Vagina (tissue), 2 donors: ENCODE data around the gene OR10A6.

Experiments
- POLR2A ChIP-seq, 2 donors: fragments of 450-650 bp; IDR thresholded peaks; one replicate each; pipeline ENCODE4 v1.6.1; 2017; ENCODE audit warnings: antibody characterized with exemption in 2 of 2, mild to moderate bottlenecking in 2 of 2, moderate library complexity in 2 of 2
- POLR2AphosphoS5 ChIP-seq, 2 donors: sonication (generic); formaldehyde crosslinking; IDR thresholded peaks; one replicate each; pipeline ENCODE4 v1.9.0; 2017; ENCODE audit warnings: antibody characterized with exemption in 2 of 2, mild to moderate bottlenecking in 2 of 2, low read depth in 1 of 2; ENCODE audit not compliant: insufficient read depth in 1 of 2
- TF ChIP-seq, protein P1 (sequence below), 3 experiments: fragments of 450-650 bp in 2 of 3; fragments of 200-600 bp in 1 of 3; sonication (generic) in 1 of 3; IDR thresholded peaks; one replicate each; pipeline ENCODE4 v1.5.1; 2017 to 2019; ENCODE audit warnings: antibody characterized with exemption in 3 of 3, mild to moderate bottlenecking in 2 of 3, moderate library complexity in 2 of 3

DNA sequence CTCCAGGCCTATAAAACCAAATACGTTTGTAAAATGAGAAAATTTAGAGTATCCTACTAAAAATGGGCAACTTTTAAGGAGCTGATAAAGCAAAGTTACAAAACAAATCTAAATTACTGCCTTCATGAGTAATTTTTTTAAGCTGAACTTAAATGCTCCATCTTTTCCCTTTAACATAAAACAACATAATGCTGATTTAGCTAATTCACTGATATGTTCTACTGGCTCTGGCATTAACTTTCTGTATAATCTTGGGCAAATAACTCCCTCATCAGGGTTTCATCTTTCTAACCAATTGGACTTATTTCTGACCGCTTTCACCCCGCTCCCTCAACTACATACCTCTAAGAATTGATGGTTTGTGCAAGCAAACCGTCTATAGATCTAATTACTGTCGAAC lies 10.1 kb upstream of the OR10A6 start:
- TF ChIP-seq, protein P1, sequence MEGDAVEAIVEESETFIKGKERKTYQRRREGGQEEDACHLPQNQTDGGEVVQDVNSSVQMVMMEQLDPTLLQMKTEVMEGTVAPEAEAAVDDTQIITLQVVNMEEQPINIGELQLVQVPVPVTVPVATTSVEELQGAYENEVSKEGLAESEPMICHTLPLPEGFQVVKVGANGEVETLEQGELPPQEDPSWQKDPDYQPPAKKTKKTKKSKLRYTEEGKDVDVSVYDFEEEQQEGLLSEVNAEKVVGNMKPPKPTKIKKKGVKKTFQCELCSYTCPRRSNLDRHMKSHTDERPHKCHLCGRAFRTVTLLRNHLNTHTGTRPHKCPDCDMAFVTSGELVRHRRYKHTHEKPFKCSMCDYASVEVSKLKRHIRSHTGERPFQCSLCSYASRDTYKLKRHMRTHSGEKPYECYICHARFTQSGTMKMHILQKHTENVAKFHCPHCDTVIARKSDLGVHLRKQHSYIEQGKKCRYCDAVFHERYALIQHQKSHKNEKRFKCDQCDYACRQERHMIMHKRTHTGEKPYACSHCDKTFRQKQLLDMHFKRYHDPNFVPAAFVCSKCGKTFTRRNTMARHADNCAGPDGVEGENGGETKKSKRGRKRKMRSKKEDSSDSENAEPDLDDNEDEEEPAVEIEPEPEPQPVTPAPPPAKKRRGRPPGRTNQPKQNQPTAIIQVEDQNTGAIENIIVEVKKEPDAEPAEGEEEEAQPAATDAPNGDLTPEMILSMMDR (IDR thresholded peaks at IDR 0.05), result no peak
- no peak for TF ChIP-seq POLR2A (IDR thresholded peaks at IDR 0.05)
- TF ChIP-seq POLR2AphosphoS5 (IDR thresholded peaks at IDR 0.05; ENCODE audit: insufficient read depth in 1 of 2, low read depth in 1 of 2), result no peak
